Parathyroid adenoma (tissue), 2 donors: ENCODE results near the gene PAX2.

ENCODE experiments used
- H2AFZ ChIP-seq: fragments of 300-600 bp; sonication (generic); one replicate; pipeline ENCODE4 v1.7.0; 2017; ENCODE audit warnings: antibody characterized with exemption, mild to moderate bottlenecking
- H3K27ac ChIP-seq: fragments of 300-600 bp; sonication (generic); one replicate; pipeline ENCODE4 v1.7.0; 2017
- H3K27me3 ChIP-seq: fragments of 300-600 bp; sonication (generic); one replicate; pipeline ENCODE4 v1.7.0; 2017; ENCODE audit warnings: low read length; ENCODE audit not compliant: control insufficient read depth, insufficient read depth
- H3K36me3 ChIP-seq: fragments of 300-600 bp; sonication (generic); one replicate; pipeline ENCODE4 v1.7.0; 2017; ENCODE audit warnings: low read length; ENCODE audit not compliant: control insufficient read depth, insufficient read depth
- H3K4me1 ChIP-seq: fragments of 300-600 bp; sonication (generic); one replicate; pipeline ENCODE4 v1.7.0; 2017; ENCODE audit warnings: control low read depth
- H3K4me2 ChIP-seq: fragments of 300-600 bp; sonication (generic); one replicate; pipeline ENCODE4 v1.7.0; 2017; ENCODE audit warnings: low read length
- H3K4me3 ChIP-seq: fragments of 300-600 bp; sonication (generic); one replicate; pipeline ENCODE4 v1.7.0; 2017; ENCODE audit warnings: low read depth, low read length
- H3K79me2 ChIP-seq: fragments of 300-600 bp; sonication (generic); one replicate; pipeline ENCODE4 v1.7.0; 2017; ENCODE audit warnings: control low read depth
- H3K9ac ChIP-seq: fragments of 300-600 bp; sonication (generic); one replicate; pipeline ENCODE4 v1.7.0; 2017; ENCODE audit warnings: mild to moderate bottlenecking
- H3K9me3 ChIP-seq: fragments of 300-600 bp; sonication (generic); one replicate; pipeline ENCODE4 v1.7.0; 2017; ENCODE audit warnings: low read length; ENCODE audit not compliant: control insufficient read depth
- CTCF ChIP-seq: fragments of 300-600 bp; sonication (generic); IDR thresholded peaks from one replicate; pipeline ENCODE4 v1.7.0; 2017; ENCODE audit warnings: antibody characterized with exemption, mild to moderate bottlenecking
- donor health status: primary hyperparathyroidism.

The PAX2 gene

GRCh38 chr10:100741378-100742075 lies 3.9 kb upstream of the PAX2 start:
- Histone ChIP-seq H3K4me2 (no peak overlapping the region), H3K4me3 (no peak overlapping the region), H3K36me3 (no peaks in the 10 kb centered on the region), H3K9me3 (no peaks in the 10 kb centered on the region), H3K4me1 (no peaks in the 10 kb centered on the region), H2AFZ (no peak overlapping the region), H3K79me2 (no peaks in the 10 kb centered on the region), H3K9ac (no peak overlapping the region), H3K27ac (no peak overlapping the region), H3K27me3 (peaks cover 47% of the 10 kb centered on the region)
- no peak for TF ChIP-seq CTCF

GRCh38 chr10:100742076-100742771 lies 3.2 kb upstream of the PAX2 start:
- no peak for TF ChIP-seq CTCF
- Histone ChIP-seq H2AFZ (no peak overlapping the region), H3K4me2 (no peak overlapping the region), H3K4me1 (no peaks in the 10 kb centered on the region), H3K4me3 (no peak overlapping the region), H3K27ac (no peak overlapping the region), H3K9ac (no peak overlapping the region), H3K79me2 (no peaks in the 10 kb centered on the region), H3K9me3 (no peaks in the 10 kb centered on the region), H3K36me3 (no peaks in the 10 kb centered on the region), H3K27me3 (peaks cover 52% of the 10 kb centered on the region)

GRCh38 chr10:100742936-100743335 lies 2.4 kb upstream of the PAX2 start:
- Histone ChIP-seq H2AFZ (no peak overlapping the region), H3K27me3 (peaks cover 53% of the 10 kb centered on the region), H3K4me3 (no peak overlapping the region), H3K79me2 (no peaks in the 10 kb centered on the region), H3K4me2 (no peak overlapping the region), H3K9me3 (no peaks in the 10 kb centered on the region), H3K4me1 (no peaks in the 10 kb centered on the region), H3K27ac (no peak overlapping the region), H3K9ac (no peak overlapping the region), H3K36me3 (no peaks in the 10 kb centered on the region)
- no peak for TF ChIP-seq CTCF

DNA sequence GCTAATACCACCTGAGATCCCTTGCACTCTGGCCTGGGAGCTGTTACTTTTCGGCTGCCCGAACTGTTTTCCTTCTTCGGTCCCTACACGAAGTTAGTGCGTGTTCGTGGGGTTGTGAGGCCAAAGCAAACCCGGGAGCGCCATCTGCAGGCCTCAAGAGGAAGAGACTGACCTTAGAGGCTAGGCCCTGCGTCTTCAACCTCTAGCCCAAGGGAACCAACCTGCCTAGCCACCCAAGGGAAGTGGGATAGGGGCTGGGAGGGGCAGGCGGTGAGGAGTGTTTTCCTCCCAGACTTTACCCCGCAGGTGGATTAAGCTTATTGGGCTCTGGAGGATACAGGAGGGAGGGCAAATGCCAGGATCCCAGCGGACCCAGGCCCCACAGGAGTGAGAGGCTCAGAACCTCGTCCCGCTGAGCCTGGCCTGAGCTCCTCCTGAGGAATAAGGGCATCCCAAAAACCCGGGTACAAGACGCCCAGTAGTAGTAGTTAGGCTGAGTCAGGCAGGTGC lies 1.7 kb upstream of the PAX2 start:
- H3K9me3 ChIP-seq: no peaks in the 10 kb centered on the region
- H3K4me1 ChIP-seq: no peaks in the 10 kb centered on the region
- no peak overlapping the region for H3K4me3 ChIP-seq
- no peak overlapping the region for H3K4me2 ChIP-seq
- H3K27me3 ChIP-seq: peaks cover 50% of the 10 kb centered on the region
- H3K9ac ChIP-seq: no peak overlapping the region
- H3K36me3 ChIP-seq: no peaks in the 10 kb centered on the region
- H3K79me2 ChIP-seq: no peaks in the 10 kb centered on the region
- TF ChIP-seq CTCF: peak; percentile 44
- no peak overlapping the region for H3K27ac ChIP-seq
- H2AFZ ChIP-seq: no peak overlapping the region
